Thymus (tissue), 11 donors: ENCODE data around the gene CD2. TPM values are rescaled to one million over a fixed set of nuclear protein-coding genes. Genes with fewer than 3 reads are reported as not detected.

ENCODE experiments used
- DNase-seq, 9 donors: peaks; one replicate each; pipeline ENCODE4 v3.0.0-alpha.2; 2013; ENCODE audit warnings: low spot score in 9 of 9, low read depth in 6 of 9, missing footprints in 1 of 9
- H3K27ac ChIP-seq, 2 donors: one replicate each; pipeline ENCODE4 v1.5.1; 2013; ENCODE audit warnings: control low read depth in 1 of 2, low read depth in 1 of 2, low read length in 1 of 2, mild to moderate bottlenecking in 1 of 2, moderate library complexity in 1 of 2
- H3K27me3 ChIP-seq, 2 donors: one replicate each; pipeline ENCODE4 v1.5.1; 2013; ENCODE audit warnings: low read length in 1 of 2; ENCODE audit not compliant: control insufficient read depth in 2 of 2, insufficient read depth in 1 of 2
- H3K36me3 ChIP-seq, 2 donors: one replicate each; pipeline ENCODE4 v1.5.1; 2013; ENCODE audit warnings: low read length in 1 of 2, mild to moderate bottlenecking in 1 of 2, moderate library complexity in 1 of 2; ENCODE audit not compliant: control insufficient read depth in 2 of 2, insufficient read depth in 2 of 2
- H3K4me1 ChIP-seq, 2 donors: one replicate each; pipeline ENCODE4 v1.5.1; 2013; ENCODE audit warnings: low read length in 2 of 2; ENCODE audit not compliant: control insufficient read depth in 2 of 2, insufficient read depth in 2 of 2
- H3K4me3 ChIP-seq, 2 donors: one replicate each; pipeline ENCODE4 v1.5.1; 2013; ENCODE audit warnings: low read length in 2 of 2, control low read depth in 1 of 2, mild to moderate bottlenecking in 1 of 2
- H3K9me3 ChIP-seq, 2 donors: one replicate each; pipeline ENCODE4 v1.5.1; 2013; ENCODE audit warnings: low read length in 1 of 2, mild to moderate bottlenecking in 1 of 2; ENCODE audit not compliant: control insufficient read depth in 2 of 2, insufficient read depth in 1 of 2
- WGBS: extraction: QIAGEN DNeasy Blood & Tissue Kit; methylation state at CpG from one replicate; pipeline ENCODE4 v1.1.7; 2013; 5-methylcytosine and 5-hydroxymethylcytosine counted together
- polyA plus RNA-seq: library from polyadenylated mRNA; stranded (reverse); fragments of 200-250 nt; gene quantifications from one replicate; pipeline ENCODE4 v1.2.3, GENCODE V29; 2013
- total RNA-seq: library from RNA; stranded (reverse); fragments of 120-200 nt; gene quantifications from one replicate; pipeline ENCODE4 v1.2.4, GENCODE V29; 2013
- donor health status: healthy.

The CD2 gene
- total and polyA plus RNA-seq, 2 donors, result 171 to 244 TPM

- Histone ChIP-seq H3K4me1 (peaks cover 0 to 35% of the 10 kb centered on the region in 2 donors), H3K9me3 (no peaks in the 10 kb centered on the region), H3K4me3 (no peak overlapping the region), H3K27me3 (no peaks in the 10 kb centered on the region), H3K27ac (peak overlapping the region in 1 of 2 donors; percentile 19), H3K36me3 (no peaks in the 10 kb centered on the region)
- DNase-seq, result no peak
- 66% methylated on average over 4 of the region's 4 CpGs for WGBS
These were observed 40.7 kb downstream of the CD2 start for GRCh38 chr1:116794804-116795481.

GRCh38 chr1:116795482-116795829 is 41.2 kb downstream of the CD2 start:
- WGBS, result 98% methylated on average over 3 of the region's 3 CpGs
- Histone ChIP-seq H3K4me1 (peaks cover 0 to 35% of the 10 kb centered on the region in 2 donors), H3K27me3 (no peaks in the 10 kb centered on the region), H3K36me3 (no peaks in the 10 kb centered on the region), H3K4me3 (no peak overlapping the region), H3K9me3 (no peaks in the 10 kb centered on the region), H3K27ac (no peak overlapping the region)
- no peak for DNase-seq

- Histone ChIP-seq H3K27ac (peak overlapping the region in 1 of 2 donors; percentile 46), H3K4me3 (no peak overlapping the region), H3K36me3 (no peaks in the 10 kb centered on the region), H3K4me1 (peaks cover 11 to 22% of the 10 kb centered on the region in 2 donors), H3K27me3 (no peaks in the 10 kb centered on the region), H3K9me3 (no peaks in the 10 kb centered on the region)
- no peak for DNase-seq
- WGBS, result 91% methylated on average over 2 of the region's 2 CpGs
These were observed 50.5 kb downstream of the CD2 start for GRCh38 chr1:116804736-116805135.

GRCh38 chr1:116805398-116805797 is 51.2 kb downstream of the CD2 start:
- Histone ChIP-seq H3K27me3 (no peaks in the 10 kb centered on the region), H3K4me3 (no peak overlapping the region), H3K36me3 (no peaks in the 10 kb centered on the region), H3K27ac (no peak overlapping the region), H3K9me3 (no peaks in the 10 kb centered on the region), H3K4me1 (peaks cover 12 to 26% of the 10 kb centered on the region in 2 donors)
- no peak for DNase-seq
- WGBS, result 95% methylated on average over 2 of the region's 2 CpGs

GRCh38 chr1:116806245-116806644 is 52.0 kb downstream of the CD2 start:
- Histone ChIP-seq H3K4me3 (no peak overlapping the region), H3K27ac (no peak overlapping the region), H3K9me3 (no peaks in the 10 kb centered on the region), H3K27me3 (no peaks in the 10 kb centered on the region), H3K36me3 (no peaks in the 10 kb centered on the region), H3K4me1 (peaks cover 14 to 28% of the 10 kb centered on the region in 2 donors)
- no peak for DNase-seq
- WGBS, result 34% methylated on average over 1 of the region's 1 CpG

- DNase-seq, result no peak
- peaks cover 0 to 3% of the 10 kb centered on the region in 2 donors for H3K36me3 ChIP-seq
- H3K4me3 ChIP-seq, result no peak overlapping the region
- no peak overlapping the region for H3K27ac ChIP-seq
- H3K9me3 ChIP-seq, result no peaks in the 10 kb centered on the region
- H3K27me3 ChIP-seq, result no peaks in the 10 kb centered on the region
- peaks cover 14 to 28% of the 10 kb centered on the region in 2 donors for H3K4me1 ChIP-seq
- WGBS, result 93% methylated on average over 4 of the region's 4 CpGs
These were observed 52.4 kb downstream of the CD2 start for GRCh38 chr1:116806671-116807070.

GRCh38 chr1:116807394-116808199 is 53.4 kb downstream of the CD2 start:
- peaks cover 0 to 4% of the 10 kb centered on the region in 2 donors for H3K36me3 ChIP-seq
- H3K27ac ChIP-seq, result peak overlapping the region in 1 of 2 donors; percentile 75
- no peaks in the 10 kb centered on the region for H3K27me3 ChIP-seq
- no peak for DNase-seq
- WGBS, result 90% methylated on average over 16 of the region's 16 CpGs
- H3K4me1 ChIP-seq, result peaks cover 14 to 28% of the 10 kb centered on the region in 2 donors
- H3K4me3 ChIP-seq, result no peak overlapping the region
- no peaks in the 10 kb centered on the region for H3K9me3 ChIP-seq

- no peaks in the 10 kb centered on the region for H3K27me3 ChIP-seq
- no peak overlapping the region for H3K4me3 ChIP-seq
- WGBS, result 94% methylated on average over 8 of the region's 8 CpGs
- peaks cover 0 to 4% of the 10 kb centered on the region in 2 donors for H3K36me3 ChIP-seq
- H3K27ac ChIP-seq, result peak overlapping the region; percentile 61 to 75
- H3K9me3 ChIP-seq, result peaks cover 0 to under 1% of the 10 kb centered on the region in 2 donors
- H3K4me1 ChIP-seq, result peaks cover 14 to 28% of the 10 kb centered on the region in 2 donors
- DNase-seq, result no peak
These were observed 54.1 kb downstream of the CD2 start for GRCh38 chr1:116808200-116808847.
